Smooth muscle cell (in vitro differentiated cells): ENCODE measurements around the gene IFITM5. TPM values are rescaled to one million over a fixed set of nuclear protein-coding genes. Genes with fewer than 3 reads are reported as not detected.

Experiments used
- DNase-seq: peaks from one replicate; lab custom pipeline; 2025; ENCODE audit not compliant: unreplicated experiment; lab: John Stamatoyannopoulos, UW
- H2AFZ ChIP-seq: fragments of 200-600 bp; sonication (generic); 2 replicates; pipeline ENCODE4 v1.6.0; 2016; ENCODE audit warnings: antibody characterized with exemption, low read depth, mild to moderate bottlenecking
- H3F3A ChIP-seq: fragments of 200-600 bp; sonication (generic); 2 replicates; pipeline ENCODE4 v1.6.0; 2017; ENCODE audit warnings: antibody characterized with exemption, low read depth
- H3K27ac ChIP-seq: fragments of 200-600 bp; sonication (generic); 2 replicates; pipeline ENCODE4 v1.5.1; 2016; ENCODE audit warnings: low read depth, mild to moderate bottlenecking
- H3K27me3 ChIP-seq: fragments of 200-600 bp; sonication (generic); 2 replicates; pipeline ENCODE4 v1.6.1; 2016; ENCODE audit warnings: low read depth, mild to moderate bottlenecking
- H3K36me3 ChIP-seq: fragments of 200-600 bp; sonication (generic); 2 replicates; pipeline ENCODE4 v1.5.1; 2016; ENCODE audit warnings: low read depth
- H3K4me1 ChIP-seq: fragments of 200-600 bp; sonication (generic); 2 replicates; pipeline ENCODE4 v1.5.1; 2016; ENCODE audit warnings: low read depth
- H3K4me2 ChIP-seq: fragments of 200-600 bp; sonication (generic); 2 replicates; pipeline ENCODE4 v1.6.0; 2016; ENCODE audit warnings: mild to moderate bottlenecking
- H3K4me3 ChIP-seq: fragments of 200-600 bp; sonication (generic); 2 replicates; pipeline ENCODE4 v1.5.1; 2016; ENCODE audit warnings: mild to moderate bottlenecking
- H3K79me2 ChIP-seq: fragments of 200-600 bp; sonication (generic); 2 replicates; pipeline ENCODE4 v1.6.0; 2016; ENCODE audit warnings: low read depth, mild to moderate bottlenecking
- H3K9ac ChIP-seq: fragments of 200-600 bp; sonication (generic); 2 replicates; pipeline ENCODE4 v1.6.0; 2016; ENCODE audit warnings: low read depth
- H3K9me3 ChIP-seq: fragments of 200-600 bp; sonication (generic); replicated peaks from 2 replicates; pipeline ENCODE4 v1.5.1; 2016; ENCODE audit warnings: low read depth
- H4K20me1 ChIP-seq: fragments of 200-600 bp; sonication (generic); 2 replicates; pipeline ENCODE4 v1.6.0; 2016; ENCODE audit warnings: low read depth
- WGBS: methylation state at CpG from one replicate; pipeline ENCODE4 v1.1.7; 2016; ENCODE audit warnings: low lambda C conversion rate; 5-methylcytosine and 5-hydroxymethylcytosine counted together
- polyA plus RNA-seq: library from polyadenylated mRNA; unstranded; fragments of >200 nt; fragmentation: Nextera tagmentation; extraction: Ambion mirVana; gene quantifications from 2 replicates; pipeline ENCODE4 v1.2.1, GENCODE V29; 2016
- total RNA-seq: library from RNA; depleted of rRNA; stranded (reverse); fragments of >200 nt; gene quantifications from 2 replicates; pipeline ENCODE4 v1.2.3, GENCODE V29; 2014
- TF ChIP-seq, protein P1 (sequence below): fragments of 200-600 bp; sonication (generic); IDR thresholded peaks from 2 replicates; pipeline ENCODE4 v1.5.1; 2017; ENCODE audit warnings: borderline replicate concordance, mild to moderate bottlenecking, antibody characterized with exemption; ENCODE audit not compliant: insufficient read depth, poor library complexity, severe bottlenecking

The IFITM5 gene
- total and polyA plus RNA-seq, 2 experiments from 2014 or later, result not detected

DNA sequence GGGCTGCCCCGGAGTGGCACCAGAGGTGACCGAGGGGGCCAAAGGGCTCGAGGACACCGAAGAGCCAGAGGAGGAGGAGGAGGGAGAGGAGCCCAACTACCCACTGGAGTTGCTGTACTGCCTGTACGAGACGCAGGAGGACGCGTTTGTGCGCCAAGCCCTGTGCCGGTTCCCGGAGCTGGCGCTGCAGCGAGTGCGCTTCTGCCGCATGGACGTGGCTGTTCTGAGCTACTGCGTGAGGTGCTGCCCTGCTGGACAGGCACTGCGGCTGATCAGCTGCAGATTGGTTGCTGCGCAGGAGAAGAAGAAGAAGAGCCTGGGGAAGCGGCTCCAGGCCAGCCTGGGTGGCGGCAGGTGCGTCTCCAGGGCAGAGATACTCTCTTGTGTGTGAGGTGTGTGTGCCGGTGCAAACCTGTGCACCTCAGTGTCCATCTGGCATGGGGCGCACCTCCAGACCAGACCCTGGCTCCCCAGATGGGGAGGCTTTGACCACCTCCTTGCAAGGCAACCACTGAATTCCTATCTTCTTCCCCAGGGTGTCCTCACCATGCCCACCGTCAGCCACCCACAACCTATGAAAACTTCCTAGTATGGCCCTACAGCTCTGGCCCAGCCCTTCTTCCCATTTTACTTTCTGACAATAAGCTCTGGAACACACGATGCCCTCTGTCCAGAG, 17.7 kb downstream of the IFITM5 start:
- Histone ChIP-seq H3K36me3 (no peaks in the 10 kb centered on the region), H3K9me3 (no peaks in the 10 kb centered on the region), H3K9ac (no peak overlapping the region), H3F3A (no peaks in the 10 kb centered on the region), H3K79me2 (no peaks in the 10 kb centered on the region), H3K4me3 (no peak overlapping the region), H2AFZ (no peak overlapping the region), H4K20me1 (no peaks in the 10 kb centered on the region), H3K27me3 (peaks cover 7% of the 10 kb centered on the region), H3K27ac (no peak overlapping the region), H3K4me2 (no peak overlapping the region), H3K4me1 (no peaks in the 10 kb centered on the region)
- TF ChIP-seq, protein P1, sequence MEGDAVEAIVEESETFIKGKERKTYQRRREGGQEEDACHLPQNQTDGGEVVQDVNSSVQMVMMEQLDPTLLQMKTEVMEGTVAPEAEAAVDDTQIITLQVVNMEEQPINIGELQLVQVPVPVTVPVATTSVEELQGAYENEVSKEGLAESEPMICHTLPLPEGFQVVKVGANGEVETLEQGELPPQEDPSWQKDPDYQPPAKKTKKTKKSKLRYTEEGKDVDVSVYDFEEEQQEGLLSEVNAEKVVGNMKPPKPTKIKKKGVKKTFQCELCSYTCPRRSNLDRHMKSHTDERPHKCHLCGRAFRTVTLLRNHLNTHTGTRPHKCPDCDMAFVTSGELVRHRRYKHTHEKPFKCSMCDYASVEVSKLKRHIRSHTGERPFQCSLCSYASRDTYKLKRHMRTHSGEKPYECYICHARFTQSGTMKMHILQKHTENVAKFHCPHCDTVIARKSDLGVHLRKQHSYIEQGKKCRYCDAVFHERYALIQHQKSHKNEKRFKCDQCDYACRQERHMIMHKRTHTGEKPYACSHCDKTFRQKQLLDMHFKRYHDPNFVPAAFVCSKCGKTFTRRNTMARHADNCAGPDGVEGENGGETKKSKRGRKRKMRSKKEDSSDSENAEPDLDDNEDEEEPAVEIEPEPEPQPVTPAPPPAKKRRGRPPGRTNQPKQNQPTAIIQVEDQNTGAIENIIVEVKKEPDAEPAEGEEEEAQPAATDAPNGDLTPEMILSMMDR, result no peak
- no peak for DNase-seq
- WGBS, result 96% methylated on average over 26 of the region's 26 CpGs

DNA sequence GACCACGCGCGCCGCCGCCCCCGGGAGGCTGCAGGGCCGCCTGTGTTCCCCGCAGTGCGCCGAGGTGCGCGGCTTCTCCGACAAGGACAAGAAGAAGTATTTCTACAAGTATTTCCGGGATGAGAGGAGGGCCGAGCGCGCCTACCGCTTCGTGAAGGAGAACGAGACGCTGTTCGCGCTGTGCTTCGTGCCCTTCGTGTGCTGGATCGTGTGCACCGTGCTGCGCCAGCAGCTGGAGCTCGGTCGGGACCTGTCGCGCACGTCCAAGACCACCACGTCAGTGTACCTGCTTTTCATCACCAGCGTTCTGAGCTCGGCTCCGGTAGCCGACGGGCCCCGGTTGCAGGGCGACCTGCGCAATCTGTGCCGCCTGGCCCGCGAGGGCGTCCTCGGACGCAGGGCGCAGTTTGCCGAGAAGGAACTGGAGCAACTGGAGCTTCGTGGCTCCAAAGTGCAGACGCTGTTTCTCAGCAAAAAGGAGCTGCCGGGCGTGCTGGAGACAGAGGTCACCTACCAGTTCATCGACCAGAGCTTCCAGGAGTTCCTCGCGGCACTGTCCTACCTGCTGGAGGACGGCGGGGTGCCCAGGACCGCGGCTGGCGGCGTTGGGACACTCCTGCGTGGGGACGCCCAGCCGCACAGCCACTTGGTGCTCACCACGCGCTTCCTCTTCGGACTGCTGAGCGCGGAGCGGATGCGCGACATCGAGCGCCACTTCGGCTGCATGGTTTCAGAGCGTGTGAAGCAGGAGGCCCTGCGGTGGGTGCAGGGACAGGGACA, 18.4 kb downstream of the IFITM5 start:
- DNase-seq, result no peak
- Histone ChIP-seq H3K27me3 (peaks cover 7% of the 10 kb centered on the region), H3K4me3 (no peak overlapping the region), H3K4me1 (no peaks in the 10 kb centered on the region), H4K20me1 (no peaks in the 10 kb centered on the region), H2AFZ (no peak overlapping the region), H3K9me3 (no peaks in the 10 kb centered on the region), H3K9ac (no peak overlapping the region), H3K36me3 (no peaks in the 10 kb centered on the region), H3K79me2 (no peaks in the 10 kb centered on the region), H3K27ac (no peak overlapping the region), H3K4me2 (no peak overlapping the region), H3F3A (no peaks in the 10 kb centered on the region)
- TF ChIP-seq, protein P1, result no peak
- 91% methylated on average over 78 of the region's 79 CpGs for WGBS

DNA sequence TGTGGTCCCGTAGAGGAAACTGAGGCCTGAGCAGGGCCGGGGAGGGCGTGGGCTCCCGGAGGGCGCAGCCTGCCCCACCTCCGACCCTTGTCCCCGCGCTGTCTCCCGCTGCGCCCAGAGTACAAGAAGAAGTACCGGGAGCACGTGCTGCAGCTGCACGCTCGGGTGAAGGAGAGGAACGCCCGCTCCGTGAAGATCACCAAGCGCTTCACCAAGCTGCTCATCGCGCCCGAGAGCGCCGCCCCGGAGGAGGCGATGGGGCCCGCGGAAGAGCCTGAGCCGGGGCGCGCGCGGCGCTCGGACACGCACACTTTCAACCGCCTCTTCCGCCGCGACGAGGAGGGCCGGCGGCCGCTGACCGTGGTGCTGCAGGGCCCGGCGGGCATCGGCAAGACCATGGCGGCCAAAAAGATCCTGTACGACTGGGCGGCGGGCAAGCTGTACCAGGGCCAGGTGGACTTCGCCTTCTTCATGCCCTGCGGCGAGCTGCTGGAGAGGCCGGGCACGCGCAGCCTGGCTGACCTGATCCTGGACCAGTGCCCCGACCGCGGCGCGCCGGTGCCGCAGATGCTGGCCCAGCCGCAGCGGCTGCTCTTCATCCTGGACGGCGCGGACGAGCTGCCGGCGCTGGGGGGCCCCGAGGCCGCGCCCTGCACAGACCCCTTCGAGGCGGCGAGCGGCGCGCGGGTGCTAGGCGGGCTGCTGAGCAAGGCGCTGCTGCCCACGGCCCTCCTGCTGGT, 19.2 kb downstream of the IFITM5 start:
- Histone ChIP-seq H3K9me3 (no peaks in the 10 kb centered on the region), H3K4me1 (no peaks in the 10 kb centered on the region), H3K4me3 (no peak overlapping the region), H4K20me1 (no peaks in the 10 kb centered on the region), H3K36me3 (no peaks in the 10 kb centered on the region), H3K4me2 (no peak overlapping the region), H3K27me3 (peaks cover 7% of the 10 kb centered on the region), H2AFZ (no peak overlapping the region), H3K27ac (no peak overlapping the region), H3K79me2 (no peaks in the 10 kb centered on the region), H3K9ac (no peak overlapping the region), H3F3A (no peaks in the 10 kb centered on the region)
- 80% methylated on average over 61 of the region's 85 CpGs for WGBS
- DNase-seq, result no peak
- TF ChIP-seq, protein P1, result no peak
